Limb (tissue), 2 donors: ENCODE measurements around the gene TMEM169.
A peak's percentile ranks its signal among the peaks of the same experiment; 100 is the strongest.

ENCODE experiments used
- DNase-seq, 2 donors: peaks; one replicate each; pipeline ENCODE4 v3.0.0-alpha.2; 2016; ENCODE audit errors: extremely low spot score in 2 of 2

The TMEM169 gene

GRCh38 chr2:216104691-216105090, 23.0 kb downstream of the TMEM169 start:
- DNase-seq: no peak

- no peak for DNase-seq
Measured at GRCh38 chr2:216107320-216107719, 25.6 kb downstream of the TMEM169 start.

GRCh38 chr2:216107760-216108159, 26.0 kb downstream of the TMEM169 start:
- DNase-seq: no peak

GRCh38 chr2:216108310-216108966, 26.7 kb downstream of the TMEM169 start:
- peak; percentile 15 to 32 for DNase-seq

- peak; percentile 96 to 99 for DNase-seq
Measured at GRCh38 chr2:216108967-216109921, 27.5 kb downstream of the TMEM169 start, which contains the start of gene XRCC5. XRCC5 (plus strand) TSS chr2:216109348; CDS start chr2:216109437, 89 bp downstream.

GRCh38 chr2:216109962-216110614, 28.4 kb downstream of the TMEM169 start:
- peak in 1 of 2 donors; percentile 27 for DNase-seq

- DNase-seq: no peak
Measured at GRCh38 chr2:216110620-216111019, 28.9 kb downstream of the TMEM169 start.

- DNase-seq: no peak
Measured at GRCh38 chr2:216111122-216111521, 29.4 kb downstream of the TMEM169 start.

GRCh38 chr2:216112926-216113325, 31.2 kb downstream of the TMEM169 start:
- no peak for DNase-seq

GRCh38 chr2:216113572-216113971, 31.9 kb downstream of the TMEM169 start:
- DNase-seq: no peak

GRCh38 chr2:216114382-216114713, 32.6 kb downstream of the TMEM169 start:
- no peak for DNase-seq

- peak; percentile 98 to 100 for DNase-seq
Measured at GRCh38 chr2:216114714-216115531, 33.2 kb downstream of the TMEM169 start.

GRCh38 chr2:216116418-216116817, 34.7 kb downstream of the TMEM169 start:
- DNase-seq: no peak

- DNase-seq: no peak
Measured at GRCh38 chr2:216117561-216118340, 36.0 kb downstream of the TMEM169 start.

- no peak for DNase-seq
Measured at GRCh38 chr2:216118474-216118873, 36.8 kb downstream of the TMEM169 start.

- no peak for DNase-seq
Measured at GRCh38 chr2:216119146-216119545, 37.4 kb downstream of the TMEM169 start.

- no peak for DNase-seq
Measured at GRCh38 chr2:216119986-216120385, 38.3 kb downstream of the TMEM169 start.

- no peak for DNase-seq
Measured at GRCh38 chr2:216121255-216121654, 39.5 kb downstream of the TMEM169 start.

GRCh38 chr2:216126943-216127342, 45.2 kb downstream of the TMEM169 start:
- DNase-seq: no peak

- DNase-seq: peak in 1 of 2 donors; percentile 22
Measured at GRCh38 chr2:216130346-216130971, 48.7 kb downstream of the TMEM169 start.
